OCI-LY3 (cell line): ENCODE data around the gene SPIRE1.

ENCODE experiments used
- CTCF ChIP-seq: fragments of 200-600, 300-600 bp; sonication (generic); IDR thresholded peaks from 2 replicates; pipeline ENCODE4 v1.5.1; 2014; ENCODE audit warnings: antibody characterized with exemption, low read length, low read depth
- EZH2phosphoT487 ChIP-seq: fragments of 200-600 bp; shearing (Covaris generic); IDR thresholded peaks from 2 replicates; pipeline ENCODE4 v1.6.1; 2018; ENCODE audit warnings: antibody characterized with exemption, mixed run types, low read depth

GRCh38 chr18:12640881-12641200 is 17.1 kb downstream of the SPIRE1 start:
- TF ChIP-seq CTCF (no peak), EZH2phosphoT487 (no peak)
